Ureter (tissue), 1 donor: ENCODE results near the gene PNPLA5. TPM values are rescaled to one million over a fixed set of nuclear protein-coding genes. Genes with fewer than 3 reads are reported as not detected.

Experiments
- DNase-seq: peaks from one replicate; pipeline ENCODE4 v3.0.0-alpha.2; 2020; ENCODE audit warnings: low spot score
- total RNA-seq: library from RNA; stranded (reverse); gene quantifications from one replicate; pipeline ENCODE4 v1.2.4, GENCODE V29; 2023
- donor health status: DM: yes; HTN: yes; CAD: no.

PNPLA5 gene
- total RNA-seq, 1 donor from 2014 or later = not detected

GRCh38 chr22:43901976-43902643 lies 10.3 kb upstream of the PNPLA5 start:
- no peak for DNase-seq

- no peak for DNase-seq
Observed at GRCh38 chr22:43900206-43900605, 8.4 kb upstream of the PNPLA5 start.

- DNase-seq = no peak
Observed at GRCh38 chr22:43897751-43898261, 6.0 kb upstream of the PNPLA5 start.

GRCh38 chr22:43895986-43896645 lies 4.3 kb upstream of the PNPLA5 start:
- DNase-seq = no peak

- no peak for DNase-seq
Observed at GRCh38 chr22:43894122-43894521, 2.3 kb upstream of the PNPLA5 start.

GRCh38 chr22:43893266-43893665 lies 1.5 kb upstream of the PNPLA5 start:
- no peak for DNase-seq

- no peak for DNase-seq
Observed at GRCh38 chr22:43892183-43892894, 526 bp upstream of the PNPLA5 start.

- DNase-seq = no peak
Observed at GRCh38 chr22:43890901-43891331, 897 bp downstream of the PNPLA5 start.

GRCh38 chr22:43889860-43890253 lies 2.0 kb downstream of the PNPLA5 start:
- no peak for DNase-seq

- DNase-seq = no peak
Observed at GRCh38 chr22:43889201-43889859, 2.5 kb downstream of the PNPLA5 start.

GRCh38 chr22:43888740-43889139 lies 3.1 kb downstream of the PNPLA5 start:
- DNase-seq = no peak

- no peak for DNase-seq
Observed at GRCh38 chr22:43887391-43887790, 4.4 kb downstream of the PNPLA5 start.

GRCh38 chr22:43886231-43886630 lies 5.6 kb downstream of the PNPLA5 start:
- DNase-seq = no peak

- no peak for DNase-seq
Observed at GRCh38 chr22:43885786-43886185, 6.0 kb downstream of the PNPLA5 start.

- DNase-seq = no peak
Observed at GRCh38 chr22:43885319-43885671, 6.5 kb downstream of the PNPLA5 start.

- DNase-seq = no peak
Observed at GRCh38 chr22:43884600-43885318, 7.1 kb downstream of the PNPLA5 start.

GRCh38 chr22:43883719-43884415 lies 7.9 kb downstream of the PNPLA5 start:
- no peak for DNase-seq

GRCh38 chr22:43883012-43883661 lies 8.7 kb downstream of the PNPLA5 start:
- no peak for DNase-seq

GRCh38 chr22:43882122-43882767 lies 9.6 kb downstream of the PNPLA5 start:
- no peak for DNase-seq
